Mesendoderm (in vitro differentiated cells): ENCODE data around the gene HAUS8.
"Not testable (repeated sequence)": the region's sequence is repeated elsewhere in the genome, so short reads cannot be mapped to it uniquely, and the experiment has no call there.

Experiments used
- DNase-seq: peaks from one replicate; pipeline ENCODE4 v3.0.0; 2013
- H2AK5ac ChIP-seq: 2 replicates; pipeline ENCODE4 v1.6.1; 2013; ENCODE audit warnings: low read length, inconsistent platforms
- H2BK120ac ChIP-seq: 2 replicates; pipeline ENCODE4 v1.6.1; 2013; ENCODE audit warnings: low read depth, mild to moderate bottlenecking, low read length, moderate library complexity, mixed read lengths
- H2BK15ac ChIP-seq: replicated peaks from 2 replicates; pipeline ENCODE4 v1.6.1; 2013; ENCODE audit warnings: low read depth, mild to moderate bottlenecking, moderate library complexity
- H2BK5ac ChIP-seq: 2 replicates; pipeline ENCODE4 v1.6.1; 2013; ENCODE audit warnings: low read length, inconsistent platforms
- H3K18ac ChIP-seq: 2 replicates; pipeline ENCODE4 v1.6.1; 2013; ENCODE audit warnings: mild to moderate bottlenecking, low read length, mixed read lengths
- H3K23ac ChIP-seq: one replicate; pipeline ENCODE4 v1.6.1; 2013; ENCODE audit warnings: low read length
- H3K27ac ChIP-seq: 2 replicates; pipeline ENCODE4 v1.5.1; 2013; ENCODE audit warnings: low read depth, mild to moderate bottlenecking, inconsistent platforms, low read length, moderate library complexity
- H3K27me3 ChIP-seq: 2 replicates; pipeline ENCODE4 v1.6.1; 2013; ENCODE audit warnings: low read length, control low read depth, mild to moderate bottlenecking, inconsistent platforms; ENCODE audit not compliant: insufficient read depth, poor library complexity
- H3K36me3 ChIP-seq: 2 replicates; pipeline ENCODE4 v1.6.1; 2013; ENCODE audit warnings: low read length, inconsistent platforms; ENCODE audit not compliant: control insufficient read depth, insufficient read depth
- H3K4ac ChIP-seq: one replicate; pipeline ENCODE4 v1.6.1; 2013; ENCODE audit warnings: low read depth, mild to moderate bottlenecking, low read length, moderate library complexity
- H3K4me1 ChIP-seq: 2 replicates; pipeline ENCODE4 v1.6.1; 2013; ENCODE audit warnings: low read depth, low read length, inconsistent platforms; ENCODE audit not compliant: control insufficient read depth
- H3K4me2 ChIP-seq: 2 replicates; pipeline ENCODE4 v1.6.1; 2013; ENCODE audit warnings: low read length
- H3K4me3 ChIP-seq: 2 replicates; pipeline ENCODE4 v1.5.1; 2013; ENCODE audit warnings: mild to moderate bottlenecking, low read length
- H3K56ac ChIP-seq: one replicate; pipeline ENCODE4 v1.6.1; 2013; ENCODE audit warnings: low read length
- H3K79me1 ChIP-seq: 2 replicates; pipeline ENCODE4 v1.6.1; 2013; ENCODE audit warnings: low read length, inconsistent platforms
- H3K79me2 ChIP-seq: 2 replicates; pipeline ENCODE4 v1.6.1; 2013; ENCODE audit warnings: mild to moderate bottlenecking, low read length; ENCODE audit not compliant: control insufficient read depth, insufficient read depth
- H3K9ac ChIP-seq: 2 replicates; pipeline ENCODE4 v1.6.1; 2013; ENCODE audit warnings: low read length, inconsistent platforms
- H4K5ac ChIP-seq: one replicate; pipeline ENCODE4 v1.6.1; 2013; ENCODE audit warnings: low read length
- H4K8ac ChIP-seq: one replicate; pipeline ENCODE4 v1.6.1; 2013; ENCODE audit warnings: low read depth, mild to moderate bottlenecking, control low read depth, low read length, moderate library complexity
- WGBS: extraction: QIAGEN DNeasy Blood & Tissue Kit; methylation state at CpG from one replicate; pipeline ENCODE4 v1.1.7; 2013; ENCODE audit warnings: low lambda C conversion rate, missing lambda C conversion rate; ENCODE audit not compliant: insufficient coverage; ENCODE audit errors: extremely low coverage; 5-methylcytosine and 5-hydroxymethylcytosine counted together

The HAUS8 gene

GRCh38 chr19:17107546-17108452 lies 32.5 kb upstream of the HAUS8 start:
- no peak overlapping the region for H2BK120ac ChIP-seq
- H3K18ac ChIP-seq = no peak overlapping the region
- no peaks in the 10 kb centered on the region for H3K27me3 ChIP-seq
- peaks cover 2% of the 10 kb centered on the region for H3K36me3 ChIP-seq
- no peak overlapping the region for H4K8ac ChIP-seq
- no CpG with 5 or more reads among the region's 27 CpGs for WGBS
- no peak overlapping the region for H3K27ac ChIP-seq
- H3K79me1 ChIP-seq = peaks cover 17% of the 10 kb centered on the region
- H3K23ac ChIP-seq = no peak overlapping the region
- no peak overlapping the region for H3K56ac ChIP-seq
- H3K4me3 ChIP-seq = no peak overlapping the region
- H3K4me2 ChIP-seq = no peak overlapping the region
- DNase-seq = peak; percentile 59
- H2AK5ac ChIP-seq = no peak overlapping the region
- no peak overlapping the region for H2BK15ac ChIP-seq
- no peaks in the 10 kb centered on the region for H3K4me1 ChIP-seq
- no peak overlapping the region for H3K9ac ChIP-seq
- H3K4ac ChIP-seq = no peak overlapping the region
- no peak overlapping the region for H2BK5ac ChIP-seq
- no peak overlapping the region for H4K5ac ChIP-seq
- H3K79me2 ChIP-seq = peaks cover 4% of the 10 kb centered on the region

- H2BK120ac ChIP-seq, H3K56ac ChIP-seq, H3K27me3 ChIP-seq, H3K4me3 ChIP-seq, H3K18ac ChIP-seq, H2AK5ac ChIP-seq, H3K23ac ChIP-seq, H3K79me2 ChIP-seq, H2BK5ac ChIP-seq, H2BK15ac ChIP-seq, H3K4me1 ChIP-seq, H4K8ac ChIP-seq, H3K4ac ChIP-seq, H3K27ac ChIP-seq, H3K4me2 ChIP-seq, H3K36me3 ChIP-seq, H4K5ac ChIP-seq, H3K9ac ChIP-seq, DNase-seq: not testable (repeated sequence)
- peaks cover 19% of the 10 kb centered on the region for H3K79me1 ChIP-seq
- WGBS = no CpG with 5 or more reads among the region's 4 CpGs
These were observed 31.7 kb upstream of the HAUS8 start for GRCh38 chr19:17106964-17107363.

GRCh38 chr19:17105556-17105955 lies 30.3 kb upstream of the HAUS8 start:
- Histone ChIP-seq H3K9ac (no peak overlapping the region), H2BK15ac (no peak overlapping the region), H4K8ac (no peak overlapping the region), H2BK5ac (no peak overlapping the region), H3K36me3 (peaks cover 5% of the 10 kb centered on the region), H3K56ac (no peak overlapping the region), H3K4me3 (no peak overlapping the region), H3K23ac (no peak overlapping the region), H2BK120ac (no peak overlapping the region), H4K5ac (no peak overlapping the region), H2AK5ac (no peak overlapping the region), H3K79me1 (peaks cover 14% of the 10 kb centered on the region), H3K4ac (no peak overlapping the region), H3K4me1 (no peaks in the 10 kb centered on the region), H3K18ac (no peak overlapping the region), H3K27me3 (no peaks in the 10 kb centered on the region), H3K27ac (no peak overlapping the region), H3K4me2 (no peak overlapping the region), H3K79me2 (peaks cover 2% of the 10 kb centered on the region)
- no peak for DNase-seq
- WGBS = no CpG with 5 or more reads among the region's 3 CpGs

GRCh38 chr19:17104679-17105078 lies 29.4 kb upstream of the HAUS8 start:
- Histone ChIP-seq H3K18ac (no peak overlapping the region), H3K4me3 (no peak overlapping the region), H3K4me1 (no peaks in the 10 kb centered on the region), H3K79me1 (peaks cover 14% of the 10 kb centered on the region), H3K4ac (no peak overlapping the region), H2BK15ac (no peak overlapping the region), H3K9ac (no peak overlapping the region), H3K56ac (no peak overlapping the region), H3K27me3 (no peaks in the 10 kb centered on the region), H3K79me2 (peaks cover 2% of the 10 kb centered on the region), H3K36me3 (peaks cover 5% of the 10 kb centered on the region), H2BK5ac (no peak overlapping the region), H3K23ac (no peak overlapping the region), H3K4me2 (no peak overlapping the region), H4K8ac (no peak overlapping the region), H3K27ac (no peak overlapping the region), H2BK120ac (no peak overlapping the region), H4K5ac (no peak overlapping the region), H2AK5ac (no peak overlapping the region)
- DNase-seq = no peak
- no CpG with 5 or more reads among the region's 7 CpGs for WGBS

GRCh38 chr19:17103177-17103576 lies 27.9 kb upstream of the HAUS8 start:
- WGBS = no CpG with 5 or more reads among the region's 3 CpGs
- H3K4me2 ChIP-seq = no peak overlapping the region
- H2AK5ac ChIP-seq = no peak overlapping the region
- H2BK15ac ChIP-seq = no peak overlapping the region
- peaks cover 19% of the 10 kb centered on the region for H3K79me1 ChIP-seq
- H3K9ac ChIP-seq = no peak overlapping the region
- H3K23ac ChIP-seq = no peak overlapping the region
- H3K56ac ChIP-seq = no peak overlapping the region
- no peak overlapping the region for H4K8ac ChIP-seq
- no peak overlapping the region for H2BK120ac ChIP-seq
- no peak overlapping the region for H4K5ac ChIP-seq
- H3K79me2 ChIP-seq = peaks cover 7% of the 10 kb centered on the region
- H3K27me3 ChIP-seq = no peaks in the 10 kb centered on the region
- no peak overlapping the region for H2BK5ac ChIP-seq
- no peak overlapping the region for H3K27ac ChIP-seq
- no peaks in the 10 kb centered on the region for H3K4me1 ChIP-seq
- peaks cover 5% of the 10 kb centered on the region for H3K36me3 ChIP-seq
- no peak overlapping the region for H3K4ac ChIP-seq
- H3K18ac ChIP-seq = no peak overlapping the region
- DNase-seq = peak; percentile 74
- H3K4me3 ChIP-seq = no peak overlapping the region
